ENCODE data around the gene TGFBI.

The TGFBI gene

GRCh38 chr5:136016945-136017530 is 11.8 kb upstream of the TGFBI start:
- Histone ChIP-seq H3K9me2 (replicated peaks; ENCODE audit: control insufficient read depth, low read length) (no peaks in the 10 kb centered on the region), H3K9me3 (ENCODE audit: control insufficient read depth, insufficient read depth, low read length) (no peaks in the 10 kb centered on the region), H3K4me2 (ENCODE audit: low read length) (no peak overlapping the region), H3K4me1 (ENCODE audit: control insufficient read depth, low read length) (peaks cover 10% of the 10 kb centered on the region), H3K27ac (ENCODE audit: low read depth, low read length) (no peak overlapping the region), H3K36me3 (ENCODE audit: control insufficient read depth, low read length) (no peaks in the 10 kb centered on the region), H4K20me1 (ENCODE audit: control insufficient read depth, insufficient read depth, low read depth, low read length) (no peaks in the 10 kb centered on the region), H3K4me3 (ENCODE audit: low read length) (no peak overlapping the region), H3K27me3 (ENCODE audit: control insufficient read depth, low read length) (no peaks in the 10 kb centered on the region), H3K79me2 (ENCODE audit: control insufficient read depth, low read length) (no peaks in the 10 kb centered on the region), H3F3A (ENCODE audit: control insufficient read depth, insufficient read depth) (no peaks in the 10 kb centered on the region)
- TF ChIP-seq CTCF (IDR thresholded peaks at IDR 0.05; ENCODE audit: low read depth, low read length, poor library complexity, severe bottlenecking) (no peak), EZH2phosphoT487 (IDR thresholded peaks at IDR 0.05; ENCODE audit: borderline replicate concordance, low read length) (no peak)

- Histone ChIP-seq H3K27ac (ENCODE audit: low read depth, low read length) (no peak overlapping the region), H3K4me3 (ENCODE audit: low read length) (no peak overlapping the region), H4K20me1 (ENCODE audit: control insufficient read depth, insufficient read depth, low read depth, low read length) (no peaks in the 10 kb centered on the region), H3K27me3 (ENCODE audit: control insufficient read depth, low read length) (no peaks in the 10 kb centered on the region), H3K36me3 (ENCODE audit: control insufficient read depth, low read length) (no peaks in the 10 kb centered on the region), H3K9me2 (replicated peaks; ENCODE audit: control insufficient read depth, low read length) (no peaks in the 10 kb centered on the region), H3K4me1 (ENCODE audit: control insufficient read depth, low read length) (no peaks in the 10 kb centered on the region), H3K4me2 (ENCODE audit: low read length) (no peak overlapping the region), H3F3A (ENCODE audit: control insufficient read depth, insufficient read depth) (no peaks in the 10 kb centered on the region), H3K9me3 (ENCODE audit: control insufficient read depth, insufficient read depth, low read length) (no peaks in the 10 kb centered on the region), H3K79me2 (ENCODE audit: control insufficient read depth, low read length) (no peaks in the 10 kb centered on the region)
- no peak for TF ChIP-seq CTCF (IDR thresholded peaks at IDR 0.05; ENCODE audit: low read depth, low read length, poor library complexity, severe bottlenecking)
- no peak for TF ChIP-seq EZH2phosphoT487 (IDR thresholded peaks at IDR 0.05; ENCODE audit: borderline replicate concordance, low read length)
These were observed 9.7 kb upstream of the TGFBI start for GRCh38 chr5:136018814-136019783.

- Histone ChIP-seq H3F3A (ENCODE audit: control insufficient read depth, insufficient read depth) (no peaks in the 10 kb centered on the region), H3K79me2 (ENCODE audit: control insufficient read depth, low read length) (no peaks in the 10 kb centered on the region), H3K9me2 (replicated peaks; ENCODE audit: control insufficient read depth, low read length) (no peaks in the 10 kb centered on the region), H3K4me3 (ENCODE audit: low read length) (no peak overlapping the region), H3K4me1 (ENCODE audit: control insufficient read depth, low read length) (no peaks in the 10 kb centered on the region), H3K27me3 (ENCODE audit: control insufficient read depth, low read length) (no peaks in the 10 kb centered on the region), H4K20me1 (ENCODE audit: control insufficient read depth, insufficient read depth, low read depth, low read length) (no peaks in the 10 kb centered on the region), H3K27ac (ENCODE audit: low read depth, low read length) (no peak overlapping the region), H3K36me3 (ENCODE audit: control insufficient read depth, low read length) (no peaks in the 10 kb centered on the region), H3K9me3 (ENCODE audit: control insufficient read depth, insufficient read depth, low read length) (no peaks in the 10 kb centered on the region), H3K4me2 (ENCODE audit: low read length) (no peak overlapping the region)
- TF ChIP-seq CTCF (IDR thresholded peaks at IDR 0.05; ENCODE audit: low read depth, low read length, poor library complexity, severe bottlenecking) (no peak), EZH2phosphoT487 (IDR thresholded peaks at IDR 0.05; ENCODE audit: borderline replicate concordance, low read length) (no peak)
These were observed 8.8 kb upstream of the TGFBI start for GRCh38 chr5:136020001-136020382.

All from DOHH2 (cell line).